Thyroid gland (tissue), 4 donors: ENCODE results near the gene IQGAP2.

Experiments used
- POLR2A ChIP-seq, 2 donors: fragments of 450-650 bp; IDR thresholded peaks; one replicate each; pipeline ENCODE4 v1.6.1; 2017; ENCODE audit warnings: antibody characterized with exemption in 2 of 2, mild to moderate bottlenecking in 2 of 2, moderate library complexity in 1 of 2
- TF ChIP-seq, protein P1 (sequence below), 6 experiments: fragments of 200-600 bp in 3 of 6; fragments of 450-650 bp in 3 of 6; sonication (generic) in 3 of 6; IDR thresholded peaks; one replicate each; pipeline ENCODE4 v1.5.1; 2016 to 2019; ENCODE audit warnings: antibody characterized with exemption in 6 of 6, mild to moderate bottlenecking in 2 of 6, inconsistent platforms in 1 of 6, moderate library complexity in 1 of 6

GRCh38 chr5:76524101-76524835 lies 121.2 kb downstream of the IQGAP2 start:
- TF ChIP-seq POLR2A (IDR thresholded peaks at IDR 0.05) = no peak
- TF ChIP-seq, protein P1, sequence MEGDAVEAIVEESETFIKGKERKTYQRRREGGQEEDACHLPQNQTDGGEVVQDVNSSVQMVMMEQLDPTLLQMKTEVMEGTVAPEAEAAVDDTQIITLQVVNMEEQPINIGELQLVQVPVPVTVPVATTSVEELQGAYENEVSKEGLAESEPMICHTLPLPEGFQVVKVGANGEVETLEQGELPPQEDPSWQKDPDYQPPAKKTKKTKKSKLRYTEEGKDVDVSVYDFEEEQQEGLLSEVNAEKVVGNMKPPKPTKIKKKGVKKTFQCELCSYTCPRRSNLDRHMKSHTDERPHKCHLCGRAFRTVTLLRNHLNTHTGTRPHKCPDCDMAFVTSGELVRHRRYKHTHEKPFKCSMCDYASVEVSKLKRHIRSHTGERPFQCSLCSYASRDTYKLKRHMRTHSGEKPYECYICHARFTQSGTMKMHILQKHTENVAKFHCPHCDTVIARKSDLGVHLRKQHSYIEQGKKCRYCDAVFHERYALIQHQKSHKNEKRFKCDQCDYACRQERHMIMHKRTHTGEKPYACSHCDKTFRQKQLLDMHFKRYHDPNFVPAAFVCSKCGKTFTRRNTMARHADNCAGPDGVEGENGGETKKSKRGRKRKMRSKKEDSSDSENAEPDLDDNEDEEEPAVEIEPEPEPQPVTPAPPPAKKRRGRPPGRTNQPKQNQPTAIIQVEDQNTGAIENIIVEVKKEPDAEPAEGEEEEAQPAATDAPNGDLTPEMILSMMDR (IDR thresholded peaks at IDR 0.05) = no peak
